Dermis lymphatic vessel endothelial cell (primary cell): ENCODE results near the gene PBXIP1. TPM values are rescaled to one million over a fixed set of nuclear protein-coding genes. Genes with fewer than 3 reads are reported as not detected.

Experiments used
- total RNA-seq: library from RNA; depleted of rRNA; stranded (reverse); fragments of >200 nt; gene quantifications from 2 replicates; pipeline ENCODE4 v1.2.1, GENCODE V29; 2014

PBXIP1 gene, protein sequence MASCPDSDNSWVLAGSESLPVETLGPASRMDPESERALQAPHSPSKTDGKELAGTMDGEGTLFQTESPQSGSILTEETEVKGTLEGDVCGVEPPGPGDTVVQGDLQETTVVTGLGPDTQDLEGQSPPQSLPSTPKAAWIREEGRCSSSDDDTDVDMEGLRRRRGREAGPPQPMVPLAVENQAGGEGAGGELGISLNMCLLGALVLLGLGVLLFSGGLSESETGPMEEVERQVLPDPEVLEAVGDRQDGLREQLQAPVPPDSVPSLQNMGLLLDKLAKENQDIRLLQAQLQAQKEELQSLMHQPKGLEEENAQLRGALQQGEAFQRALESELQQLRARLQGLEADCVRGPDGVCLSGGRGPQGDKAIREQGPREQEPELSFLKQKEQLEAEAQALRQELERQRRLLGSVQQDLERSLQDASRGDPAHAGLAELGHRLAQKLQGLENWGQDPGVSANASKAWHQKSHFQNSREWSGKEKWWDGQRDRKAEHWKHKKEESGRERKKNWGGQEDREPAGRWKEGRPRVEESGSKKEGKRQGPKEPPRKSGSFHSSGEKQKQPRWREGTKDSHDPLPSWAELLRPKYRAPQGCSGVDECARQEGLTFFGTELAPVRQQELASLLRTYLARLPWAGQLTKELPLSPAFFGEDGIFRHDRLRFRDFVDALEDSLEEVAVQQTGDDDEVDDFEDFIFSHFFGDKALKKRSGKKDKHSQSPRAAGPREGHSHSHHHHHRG
- 109 and 117 TPM in 2 replicates for total RNA-seq

DNA sequence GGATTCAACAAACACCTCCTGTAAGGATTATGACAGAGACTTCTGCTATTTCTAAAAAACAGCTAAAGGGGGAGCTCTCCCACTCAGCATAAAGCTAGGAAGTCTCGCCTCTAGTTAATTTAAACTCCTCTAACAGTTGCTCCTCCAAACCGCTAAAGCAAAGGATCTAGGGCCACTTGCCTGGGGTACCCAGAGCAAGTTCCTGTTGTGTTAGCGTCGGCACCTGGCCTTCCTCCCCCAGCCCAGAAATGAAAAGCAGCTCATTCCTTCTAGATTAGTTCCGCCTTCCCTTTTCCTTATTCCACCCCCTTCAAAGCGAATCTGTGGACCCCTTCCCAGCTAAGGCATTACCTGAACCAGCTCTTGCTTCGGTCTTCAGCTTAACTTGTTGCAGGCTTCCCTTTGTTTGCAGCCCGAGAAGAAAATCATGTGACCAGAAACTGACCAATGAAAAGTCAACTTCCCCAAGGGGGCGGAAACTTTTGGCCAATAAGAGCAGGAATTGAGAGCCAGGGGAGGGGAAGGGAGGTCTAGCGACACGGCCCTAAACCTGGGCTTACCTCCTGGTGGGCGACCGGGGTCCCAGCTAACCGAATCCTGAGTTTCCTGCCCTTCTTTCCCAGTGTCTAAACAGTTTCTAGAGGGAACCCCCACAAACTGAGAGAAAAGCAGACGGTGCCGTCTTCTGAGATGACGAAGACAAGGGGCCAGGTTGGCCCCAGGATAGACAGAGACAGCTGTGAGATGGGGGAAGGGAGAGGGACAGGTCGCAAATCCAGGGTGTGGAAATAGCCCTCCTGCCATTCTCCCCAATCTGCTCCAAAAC is at the start of gene PBXIP1:
TSS of gene PBXIP1 (minus strand) at position 382 of the 826 bp plus-strand sequence. CDS start 2,378 bp downstream, outside the sequence.

GRCh38 chr1:155002464-155003226 is 46.7 kb upstream of the PBXIP1 start, which contains the start of gene ZBTB7B:
ZBTB7B (plus strand) TSS chr1:155002802; CDS start chr1:155014661, 11,859 bp downstream.

GRCh38 chr1:154993572-154994268 is 37.8 kb upstream of the PBXIP1 start, which contains the start of gene LENEP:
LENEP (plus strand) TSS chr1:154993586; CDS start chr1:154993608, 22 bp downstream.

GRCh38 chr1:154982897-154983648 is 27.2 kb upstream of the PBXIP1 start, which contains the start of gene FLAD1:
FLAD1 (plus strand) TSS chr1:154983344; CDS start chr1:154983695, 351 bp downstream.

DNA sequence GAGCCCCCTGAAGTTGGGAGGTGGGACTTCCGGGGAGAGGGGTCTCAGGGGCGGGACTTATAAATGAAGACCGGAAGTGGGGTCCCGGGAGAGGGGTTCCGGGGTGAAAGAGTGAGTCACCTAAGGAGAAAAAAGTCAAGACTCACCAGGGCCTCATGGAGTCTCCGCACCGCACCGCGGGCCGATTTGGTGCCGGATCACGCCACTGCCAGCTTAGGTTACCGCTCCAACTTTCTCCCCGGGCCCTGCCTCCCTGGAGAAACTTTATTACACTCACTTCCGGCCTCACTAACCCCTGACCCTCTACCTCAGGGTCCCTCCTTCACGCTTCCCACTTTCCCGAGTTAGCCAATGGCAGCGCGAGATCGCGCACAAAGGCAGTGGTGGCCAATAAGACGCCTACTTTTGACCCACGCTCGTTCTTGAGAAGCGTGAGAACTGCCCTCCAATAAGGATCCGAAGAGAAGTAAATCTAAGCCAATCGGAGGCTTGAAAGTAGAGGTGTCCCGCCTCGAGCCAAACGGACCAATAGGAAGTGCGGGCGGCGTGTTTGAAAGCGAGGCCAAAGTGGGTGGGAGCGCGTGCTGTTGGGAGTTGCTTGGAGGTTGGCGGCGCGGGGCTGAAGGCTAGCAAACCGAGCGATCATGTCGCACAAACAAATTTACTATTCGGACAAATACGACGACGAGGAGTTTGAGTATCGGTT is 18.4 kb upstream of the PBXIP1 start, which contains the start of gene CKS1B:
TSS of gene CKS1B (plus strand) at position 580 of the 706 bp plus-strand sequence. CDS start at position 645, 65 bp downstream.

DNA sequence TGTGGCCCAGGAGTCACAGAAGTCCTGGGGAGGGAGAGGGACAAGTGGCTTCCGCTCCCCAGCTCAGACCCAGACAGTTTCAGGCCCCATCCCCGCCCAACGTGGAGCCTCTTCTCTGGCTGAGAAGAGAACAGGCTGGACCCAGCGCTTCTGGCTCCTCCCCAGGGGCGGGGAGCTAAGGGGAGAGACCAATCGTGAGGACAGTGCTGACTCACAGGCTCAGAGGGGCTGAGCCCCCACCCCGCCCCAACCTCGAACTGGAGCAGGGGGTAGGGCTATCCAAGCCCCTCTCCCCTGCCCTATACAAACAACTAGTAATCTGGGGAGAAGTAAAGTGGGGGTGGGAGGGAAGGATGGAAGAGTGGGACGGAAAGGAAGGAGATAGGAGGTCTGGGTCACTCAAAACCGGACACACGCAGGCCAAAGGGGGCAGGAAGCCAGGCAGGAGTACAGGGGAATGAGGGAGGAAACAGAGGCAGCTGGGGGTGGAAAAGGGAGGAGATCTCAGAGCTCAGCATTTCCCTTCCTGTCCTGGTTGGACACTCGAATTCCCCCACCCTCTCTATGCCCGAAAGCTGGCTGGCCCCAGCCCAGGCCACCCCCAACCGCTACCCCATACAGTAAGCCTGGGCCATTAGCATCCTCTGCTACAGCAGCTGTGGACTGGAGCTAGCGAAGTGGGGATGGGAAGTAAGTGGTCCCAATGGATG is 14.9 kb upstream of the PBXIP1 start, which contains the start of gene SHC1:
TSS of gene SHC1 (minus strand) at position 117 of the 710 bp plus-strand sequence. CDS start 221 bp downstream, outside the sequence.

DNA sequence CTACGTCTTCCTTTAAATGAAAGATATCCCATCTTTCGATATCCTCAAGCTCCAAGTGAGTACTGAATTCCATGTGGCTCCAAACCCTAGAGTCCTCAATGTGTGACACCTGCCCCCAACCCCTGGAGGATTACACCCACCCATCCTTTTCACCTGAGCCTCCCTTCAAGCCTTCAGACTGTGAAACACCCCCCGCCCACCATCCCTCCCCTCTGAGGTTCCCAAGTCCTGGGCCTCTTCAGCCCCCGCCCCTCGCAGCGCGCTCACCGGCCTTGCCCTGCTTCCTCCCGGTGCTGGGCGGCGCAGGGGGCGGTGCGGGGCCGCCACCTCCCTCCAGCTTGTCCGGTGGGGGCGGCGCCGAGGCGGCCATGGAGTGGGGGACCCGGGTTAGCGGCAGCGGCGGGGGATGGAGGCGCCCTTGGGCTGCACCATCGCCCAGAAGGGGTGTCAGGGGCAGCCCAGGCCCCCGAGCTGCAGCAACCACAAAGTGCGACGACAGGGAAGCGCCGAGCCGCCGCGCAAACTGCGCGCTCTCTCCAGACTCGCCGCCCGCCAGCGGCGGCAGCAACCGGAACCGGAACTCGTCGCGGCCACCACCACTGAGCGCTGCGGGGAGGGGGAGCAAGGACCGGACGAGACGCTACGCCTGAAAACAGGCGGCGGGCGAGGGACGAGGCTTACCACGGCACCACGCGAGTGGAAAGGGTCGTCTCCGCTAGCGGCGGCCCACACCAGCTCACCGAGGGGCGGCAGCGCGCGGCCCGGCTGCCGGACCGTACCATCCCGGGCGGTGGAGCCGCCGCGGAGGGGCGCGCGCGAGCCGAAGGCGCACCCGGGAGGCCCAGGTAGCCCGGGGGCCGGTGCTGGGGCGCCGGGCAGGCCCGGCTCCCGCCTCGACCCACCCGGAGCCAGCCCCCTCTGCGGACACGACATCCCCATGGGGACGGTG is 5.6 kb upstream of the PBXIP1 start, which contains the start of gene PYGO2:
TSS of gene PYGO2 (minus strand) at position 576 of the 949 bp plus-strand sequence. CDS start at position 370, 206 bp downstream.

GRCh38 chr1:154936555-154937084 is 19.3 kb downstream of the PBXIP1 start, which contains the start of gene PMVK:
PMVK (minus strand) TSS chr1:154936719; CDS start chr1:154936685, 34 bp downstream.

Other genes starting within 250 kb of the PBXIP1 start
- 0.87 and 1.3 TPM in 2 replicates for gene KCNN3, start 85.8 kb downstream of the PBXIP1 start, total RNA-seq
- 9.2 and 11.3 TPM in 2 replicates for gene PMVK, start 19.4 kb downstream of the PBXIP1 start, total RNA-seq
- 5.3 and 5.4 TPM in 2 replicates for gene PYGO2, start 5.7 kb upstream of the PBXIP1 start, total RNA-seq
- 253 and 300 TPM in 2 replicates for gene SHC1, start 14.6 kb upstream of the PBXIP1 start, total RNA-seq
- 29.0 and 31.8 TPM in 2 replicates for gene CKS1B, start 18.6 kb upstream of the PBXIP1 start, total RNA-seq
- 16.7 and 18.6 TPM in 2 replicates for gene FLAD1, start 27.2 kb upstream of the PBXIP1 start, total RNA-seq
- gene LENEP, start 37.5 kb upstream of the PBXIP1 start, total RNA-seq = 0.43 TPM in 1 of 2 replicates, not detected in the other
- 7.0 and 9.8 TPM in 2 replicates for gene ZBTB7B, start 46.7 kb upstream of the PBXIP1 start, total RNA-seq
- gene DCST2, start 77.7 kb upstream of the PBXIP1 start, total RNA-seq = 0.09 and 0.11 TPM in 2 replicates
- not detected in 2 replicates for gene DCST1, start 77.7 kb upstream of the PBXIP1 start, total RNA-seq
- gene ADAM15, start 95.2 kb upstream of the PBXIP1 start, total RNA-seq = 97.1 and 129 TPM in 2 replicates
- gene EFNA4, start 107.6 kb upstream of the PBXIP1 start, total RNA-seq = 13.7 and 15.3 TPM in 2 replicates
- 1.4 and 2.1 TPM in 2 replicates for gene EFNA3, start 122.7 kb upstream of the PBXIP1 start, total RNA-seq
- 172 and 255 TPM in 2 replicates for gene EFNA1, start 171.8 kb upstream of the PBXIP1 start, total RNA-seq
- gene SLC50A1, start 179.8 kb upstream of the PBXIP1 start, total RNA-seq = 56.8 and 66.1 TPM in 2 replicates
- gene DPM3, start 184.4 kb upstream of the PBXIP1 start, total RNA-seq = 28.5 and 38.7 TPM in 2 replicates
- 139 and 143 TPM in 2 replicates for gene KRTCAP2, start 217.2 kb upstream of the PBXIP1 start, total RNA-seq
- gene TRIM46, start 217.8 kb upstream of the PBXIP1 start, total RNA-seq = 1.1 and 1.3 TPM in 2 replicates